CD4-positive, alpha-beta T cell (primary cell): Measurements from ENCODE around the gene GALNT2. TPM values are rescaled to one million over a fixed set of nuclear protein-coding genes. Genes with fewer than 3 reads are reported as not detected.

Source experiments
- ATAC-seq: fragments of 200-7000 bp; cut with Tn5 transposase; one replicate; pipeline ENCODE4 v1.10.0; 2022; ENCODE audit warnings: mild to moderate bottlenecking; ENCODE audit not compliant: poor library complexity
- CTCF ChIA-PET: fragments of 350-600 bp; sonication (Branson Sonifier 250); formaldehyde crosslinking; loops from one replicate; lab custom pipeline; 2021; ENCODE audit warnings: antibody characterized with exemption, inconsistent platforms; lab: Charles Lee
- POLR2A ChIA-PET: fragments of 350-600 bp; sonication (Branson Sonifier 250); formaldehyde crosslinking; loops from one replicate; lab custom pipeline; 2021; ENCODE audit warnings: antibody characterized with exemption, inconsistent platforms; lab: Charles Lee
- DNase-seq, 14 experiments: peaks; one replicate each; pipeline ENCODE4 v3.0.0-alpha.2; 2013 to 2020; ENCODE audit warnings: mixed read lengths in 2 of 14
- H3K27ac ChIP-seq, 2 donors: one replicate each; pipeline versions ENCODE4 v1.5.1 to v1.7.0; 2013; ENCODE audit warnings: low read length in 2 of 2, low read depth in 1 of 2, mild to moderate bottlenecking in 1 of 2
- H3K27me3 ChIP-seq, 2 experiments: 1 replicate in 1 of 2; 2 replicates in 1 of 2; pipeline versions ENCODE4 v1.6.1 to v1.7.0; 2013; ENCODE audit warnings: low read length in 2 of 2, control low read depth in 1 of 2, mild to moderate bottlenecking in 1 of 2, moderate library complexity in 1 of 2; ENCODE audit not compliant: insufficient read depth in 2 of 2, control insufficient read depth in 1 of 2
- H3K36me3 ChIP-seq: one replicate; pipeline ENCODE4 v1.6.1; 2013; ENCODE audit warnings: low read length, control low read depth; ENCODE audit not compliant: insufficient read depth
- H3K4me1 ChIP-seq: one replicate; pipeline ENCODE4 v1.6.1; 2013; ENCODE audit warnings: low read length, control low read depth; ENCODE audit not compliant: insufficient read depth
- H3K4me3 ChIP-seq: one replicate; pipeline ENCODE4 v1.5.1; 2013; ENCODE audit warnings: mild to moderate bottlenecking, low read length, moderate library complexity
- H3K9me3 ChIP-seq, 2 experiments: 1 replicate in 1 of 2; 2 replicates in 1 of 2; pipeline versions ENCODE4 v1.6.1 to v1.7.0; 2013; ENCODE audit warnings: low read length in 2 of 2, mild to moderate bottlenecking in 2 of 2, control low read depth in 1 of 2, moderate library complexity in 1 of 2; ENCODE audit not compliant: control insufficient read depth in 1 of 2, insufficient read depth in 1 of 2
- H3K27ac Mint-ChIP-seq: one replicate; pipeline ENCODE4 v1.8.0; 2020; ENCODE audit warnings: mixed read lengths
- H3K27me3 Mint-ChIP-seq: one replicate; pipeline ENCODE4 v1.8.0; 2021; ENCODE audit warnings: mixed read lengths
- H3K36me3 Mint-ChIP-seq: one replicate; pipeline ENCODE4 v1.8.0; 2021; ENCODE audit warnings: low read depth, mixed read lengths
- H3K4me1 Mint-ChIP-seq: one replicate; pipeline ENCODE4 v1.8.0; 2021; ENCODE audit warnings: low read depth, mixed read lengths
- H3K4me3 Mint-ChIP-seq: one replicate; pipeline ENCODE4 v1.8.0; 2020; ENCODE audit warnings: mild to moderate bottlenecking, mixed read lengths
- H3K9me3 Mint-ChIP-seq: one replicate; pipeline ENCODE4 v1.8.0; 2020; ENCODE audit warnings: mixed read lengths
- intact Hi-C, 2 experiments: fragments of 100-400 bp; cut with DNase I in 1 of 2; cut with micrococcal nuclease in 1 of 2; formaldehyde crosslinking; loops; one replicate each; pipeline versions ENCODE4 v1.15.1 to v1.9.0; 2023 to 2025; cut with DNase I, micrococcal nuclease
- total RNA-seq, 174 experiments: library from RNA in 2 of 174; stranded (reverse) in 2 of 174; gene quantifications; one replicate each; pipeline ENCODE4 v1.2.3 and lab custom pipeline; 2021 to 2026
- TF ChIP-seq, protein P1 (sequence below): fragments of 200-600 bp; IDR thresholded peaks from one replicate; pipeline ENCODE4 v1.8.0; 2022; ENCODE audit warnings: antibody characterized with exemption, mild to moderate bottlenecking

GALNT2 gene
- total RNA-seq, 2 experiments from 2014 or later, result 11.0 to 11.4 TPM

DNA sequence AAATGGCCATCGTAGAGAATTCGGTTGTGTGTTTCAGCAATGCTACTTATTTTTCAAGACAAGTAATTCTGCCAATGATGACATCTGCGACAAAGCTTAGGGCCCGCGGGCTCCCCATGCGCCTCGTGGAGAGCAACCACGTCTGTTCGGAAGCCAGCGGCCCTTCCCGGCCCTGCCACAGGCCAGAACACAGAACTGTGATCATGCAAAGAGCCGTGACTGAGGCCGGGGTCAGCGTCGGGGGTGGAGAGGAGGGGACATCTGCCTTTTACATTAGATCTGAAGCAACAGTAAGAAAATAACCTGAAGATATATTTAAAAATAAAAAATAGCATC, 255.4 kb downstream of the GALNT2 start:
- no peaks in the 10 kb centered on the region for H3K27me3 Mint-ChIP-seq
- no peak overlapping the region for H3K27ac Mint-ChIP-seq
- Histone ChIP-seq H3K4me1 (no peaks in the 10 kb centered on the region), H3K27ac (no peak overlapping the region), H3K9me3 (no peaks in the 10 kb centered on the region), H3K4me3 (no peak overlapping the region), H3K27me3 (peaks cover 0 to 2% of the 10 kb centered on the region in 2 experiments), H3K36me3 (no peaks in the 10 kb centered on the region)
- TF ChIP-seq, protein P1, sequence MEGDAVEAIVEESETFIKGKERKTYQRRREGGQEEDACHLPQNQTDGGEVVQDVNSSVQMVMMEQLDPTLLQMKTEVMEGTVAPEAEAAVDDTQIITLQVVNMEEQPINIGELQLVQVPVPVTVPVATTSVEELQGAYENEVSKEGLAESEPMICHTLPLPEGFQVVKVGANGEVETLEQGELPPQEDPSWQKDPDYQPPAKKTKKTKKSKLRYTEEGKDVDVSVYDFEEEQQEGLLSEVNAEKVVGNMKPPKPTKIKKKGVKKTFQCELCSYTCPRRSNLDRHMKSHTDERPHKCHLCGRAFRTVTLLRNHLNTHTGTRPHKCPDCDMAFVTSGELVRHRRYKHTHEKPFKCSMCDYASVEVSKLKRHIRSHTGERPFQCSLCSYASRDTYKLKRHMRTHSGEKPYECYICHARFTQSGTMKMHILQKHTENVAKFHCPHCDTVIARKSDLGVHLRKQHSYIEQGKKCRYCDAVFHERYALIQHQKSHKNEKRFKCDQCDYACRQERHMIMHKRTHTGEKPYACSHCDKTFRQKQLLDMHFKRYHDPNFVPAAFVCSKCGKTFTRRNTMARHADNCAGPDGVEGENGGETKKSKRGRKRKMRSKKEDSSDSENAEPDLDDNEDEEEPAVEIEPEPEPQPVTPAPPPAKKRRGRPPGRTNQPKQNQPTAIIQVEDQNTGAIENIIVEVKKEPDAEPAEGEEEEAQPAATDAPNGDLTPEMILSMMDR, result no peak
- ATAC-seq (no peak), DNase-seq (no peak)
- no peaks in the 10 kb centered on the region for H3K4me1 Mint-ChIP-seq
- no peaks in the 10 kb centered on the region for H3K36me3 Mint-ChIP-seq
- intact Hi-C loops, result no loop called here
- no peaks in the 10 kb centered on the region for H3K9me3 Mint-ChIP-seq
- POLR2A ChIA-PET, result no interaction called here
- H3K4me3 Mint-ChIP-seq, result no peak overlapping the region
- CTCF ChIA-PET, result no interaction called here

DNA sequence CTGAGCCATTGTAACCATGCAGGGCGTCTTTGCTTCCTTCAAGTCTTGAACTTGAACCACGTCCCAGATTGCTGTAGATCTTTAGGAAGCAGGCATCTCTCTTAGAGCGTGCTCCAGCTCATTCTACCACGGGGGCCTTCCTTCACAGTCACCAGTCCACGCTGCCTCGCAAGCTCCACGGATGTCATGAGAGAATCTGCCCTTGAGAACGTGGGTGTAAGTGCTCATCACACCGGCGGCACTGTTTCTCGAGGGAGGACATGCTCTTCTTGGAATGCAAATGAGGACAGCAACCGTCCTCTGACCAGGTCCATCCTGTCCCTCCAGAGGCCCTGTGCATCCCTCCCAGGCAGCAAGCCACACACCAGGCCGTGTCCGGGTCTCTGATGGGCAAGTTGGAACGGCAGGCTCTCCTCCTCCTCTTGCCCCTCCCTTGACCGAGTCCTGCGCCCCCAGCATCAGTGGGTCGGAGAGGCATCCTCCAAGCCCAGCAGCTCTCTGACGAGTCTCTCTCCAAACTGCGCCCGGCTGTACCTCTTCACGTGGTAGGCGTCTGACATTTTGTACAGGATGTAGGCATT, 256.0 kb downstream of the GALNT2 start:
- Histone ChIP-seq H3K27ac (no peak overlapping the region), H3K4me3 (no peak overlapping the region), H3K27me3 (peaks cover 0 to 2% of the 10 kb centered on the region in 2 experiments), H3K4me1 (no peaks in the 10 kb centered on the region), H3K36me3 (no peaks in the 10 kb centered on the region), H3K9me3 (no peaks in the 10 kb centered on the region)
- no peak for ATAC-seq
- Mint-ChIP-seq H3K27me3 (peaks cover 2% of the 10 kb centered on the region), H3K27ac (no peak overlapping the region), H3K4me1 (no peaks in the 10 kb centered on the region), H3K4me3 (no peak overlapping the region), H3K9me3 (no peaks in the 10 kb centered on the region), H3K36me3 (no peaks in the 10 kb centered on the region)
- DNase-seq, result no peak
- intact Hi-C loops, result no loop called here
- TF ChIP-seq, protein P1, result no peak
- ChIA-PET POLR2A (no interaction called here), CTCF (no interaction called here)

DNA sequence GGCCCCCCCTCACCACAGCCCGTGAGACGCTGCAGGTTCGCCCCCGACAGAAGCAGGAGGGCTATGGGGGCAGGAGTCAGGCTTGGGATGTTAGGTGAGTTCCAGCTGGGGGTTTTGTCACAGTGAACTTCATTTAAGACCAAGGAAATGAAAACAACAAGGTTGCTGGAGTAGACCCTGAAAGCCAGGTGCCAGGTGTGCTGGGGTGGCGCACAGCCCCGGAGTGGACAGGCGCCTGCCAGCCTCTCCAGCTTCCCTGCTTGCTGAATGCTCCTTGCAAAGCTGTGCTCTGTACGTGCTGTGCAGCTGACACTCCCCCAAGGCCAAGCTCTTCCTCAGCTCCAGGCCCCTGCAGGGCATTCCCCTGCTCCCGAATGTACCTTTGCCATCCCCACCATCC, 256.6 kb downstream of the GALNT2 start:
- no peaks in the 10 kb centered on the region for H3K9me3 ChIP-seq
- Mint-ChIP-seq H3K9me3 (no peaks in the 10 kb centered on the region), H3K27me3 (peaks cover 7% of the 10 kb centered on the region), H3K4me1 (no peaks in the 10 kb centered on the region), H3K27ac (no peak overlapping the region), H3K36me3 (no peaks in the 10 kb centered on the region), H3K4me3 (no peak overlapping the region)
- no peak overlapping the region for H3K4me3 ChIP-seq
- H3K27ac ChIP-seq, result no peak overlapping the region
- peaks cover 0 to 2% of the 10 kb centered on the region in 2 experiments for H3K27me3 ChIP-seq
- CTCF ChIA-PET, result no interaction called here
- H3K4me1 ChIP-seq, result no peaks in the 10 kb centered on the region
- intact Hi-C loops, result no loop called here
- TF ChIP-seq, protein P1, result no peak
- H3K36me3 ChIP-seq, result no peaks in the 10 kb centered on the region
- ATAC-seq (no peak), DNase-seq (no peak)
- POLR2A ChIA-PET, result no interaction called here
